H9 (cell line): ENCODE data around the gene PRR33. TPM values are rescaled to one million over a fixed set of nuclear protein-coding genes. Genes with fewer than 3 reads are reported as not detected.

Experiments
- DNase-seq: peaks from one replicate; pipeline ENCODE4 v3.0.0-alpha.2; 2017
- H2AFZ ChIP-seq: one replicate; pipeline ENCODE4 v1.6.1; 2013; ENCODE audit warnings: mild to moderate bottlenecking, low read length, control low read depth, moderate library complexity
- H2AK5ac ChIP-seq: 2 replicates; pipeline ENCODE4 v1.6.1; 2013; ENCODE audit warnings: low read length, control low read depth, mixed read lengths; ENCODE audit not compliant: insufficient read length
- H2BK120ac ChIP-seq: one replicate; pipeline ENCODE4 v1.6.1; 2013; ENCODE audit warnings: low read depth, mild to moderate bottlenecking, low read length, control low read depth, inconsistent platforms; ENCODE audit not compliant: poor library complexity, severe bottlenecking
- H2BK12ac ChIP-seq: 2 replicates; pipeline ENCODE4 v1.6.1; 2013; ENCODE audit warnings: low read length, control low read depth, mixed read lengths, low read depth; ENCODE audit not compliant: insufficient read length
- H2BK15ac ChIP-seq: 2 replicates; pipeline ENCODE4 v1.6.1; 2013; ENCODE audit warnings: low read depth, low read length, control low read depth
- H2BK20ac ChIP-seq: one replicate; pipeline ENCODE4 v1.6.1; 2013; ENCODE audit warnings: low read depth, mild to moderate bottlenecking, low read length, control low read depth, inconsistent platforms; ENCODE audit not compliant: poor library complexity, severe bottlenecking
- H2BK5ac ChIP-seq: 2 replicates; pipeline ENCODE4 v1.6.1; 2013; ENCODE audit warnings: low read length, control low read depth, mixed read lengths; ENCODE audit not compliant: insufficient read length
- H3K14ac ChIP-seq: 2 replicates; pipeline ENCODE4 v1.6.1; 2013; ENCODE audit warnings: low read length, control low read depth; ENCODE audit not compliant: insufficient read depth
- H3K18ac ChIP-seq: 2 replicates; pipeline ENCODE4 v1.6.1; 2013; ENCODE audit warnings: low read depth, mild to moderate bottlenecking, mixed read lengths, low read length, control low read depth; ENCODE audit not compliant: insufficient read length
- H3K23ac ChIP-seq: 2 replicates; pipeline ENCODE4 v1.6.1; 2013; ENCODE audit warnings: low read length, control low read depth, mixed read lengths, low read depth; ENCODE audit not compliant: insufficient read length
- H3K23me2 ChIP-seq: 2 replicates; pipeline ENCODE4 v1.6.1; 2013; ENCODE audit warnings: low read depth, mild to moderate bottlenecking, mixed read lengths, low read length, control low read depth; ENCODE audit not compliant: insufficient read length, poor library complexity, severe bottlenecking
- H3K27ac ChIP-seq: 2 replicates; pipeline ENCODE4 v1.5.1; 2013; ENCODE audit warnings: low read length, control low read depth, mixed read lengths, low read depth; ENCODE audit not compliant: insufficient read length
- H3K27me3 ChIP-seq: 2 replicates; pipeline ENCODE4 v1.6.1; 2013; ENCODE audit warnings: low read length, control low read depth, inconsistent platforms; ENCODE audit not compliant: insufficient read depth
- H3K4ac ChIP-seq: 2 replicates; pipeline ENCODE4 v1.6.1; 2013; ENCODE audit warnings: low read depth, mild to moderate bottlenecking, control low read depth, inconsistent platforms, low read length, moderate library complexity
- H3K4me1 ChIP-seq: 2 replicates; pipeline ENCODE4 v1.6.1; 2013; ENCODE audit warnings: low read length, control low read depth, inconsistent platforms; ENCODE audit not compliant: insufficient read depth
- H3K4me2 ChIP-seq: 2 replicates; pipeline ENCODE4 v1.6.1; 2013; ENCODE audit warnings: low read length, control low read depth, mixed read lengths; ENCODE audit not compliant: insufficient read length, insufficient read depth
- H3K56ac ChIP-seq: 2 replicates; pipeline ENCODE4 v1.6.1; 2013; ENCODE audit warnings: low read depth, mild to moderate bottlenecking, mixed read lengths, low read length, control low read depth; ENCODE audit not compliant: insufficient read length
- H3K79me1 ChIP-seq: 2 replicates; pipeline ENCODE4 v1.6.1; 2013; ENCODE audit warnings: low read depth, mild to moderate bottlenecking, moderate library complexity, low read length, control low read depth, inconsistent platforms; ENCODE audit not compliant: insufficient read depth, poor library complexity, severe bottlenecking
- H3K79me2 ChIP-seq: 2 replicates; pipeline ENCODE4 v1.6.1; 2013; ENCODE audit warnings: low read length, control low read depth, inconsistent platforms; ENCODE audit not compliant: insufficient read depth
- H3K9ac ChIP-seq: 2 replicates; pipeline ENCODE4 v1.6.1; 2013; ENCODE audit warnings: low read length, control low read depth, mixed read lengths; ENCODE audit not compliant: insufficient read length; ENCODE audit errors: extremely low read depth
- H3K9me3 ChIP-seq: one replicate; pipeline ENCODE4 v1.6.1; 2013; ENCODE audit warnings: low read depth, low read length, inconsistent platforms; ENCODE audit not compliant: control insufficient read depth
- H3T11ph ChIP-seq: one replicate; pipeline ENCODE4 v1.6.1; 2013; ENCODE audit warnings: mild to moderate bottlenecking, low read length, control low read depth, inconsistent platforms
- H4K20me1 ChIP-seq: one replicate; pipeline ENCODE4 v1.6.1; 2013; ENCODE audit not compliant: control insufficient read depth, insufficient read length, insufficient read depth
- H4K5ac ChIP-seq: 2 replicates; pipeline ENCODE4 v1.6.1; 2013; ENCODE audit warnings: low read depth, mild to moderate bottlenecking, mixed read lengths, low read length, control low read depth; ENCODE audit not compliant: insufficient read length
- H4K8ac ChIP-seq: replicated peaks from 2 replicates; pipeline ENCODE4 v1.6.1; 2013; ENCODE audit warnings: low read length, control low read depth, mixed read lengths, low read depth; ENCODE audit not compliant: insufficient read length
- H4K91ac ChIP-seq: 2 replicates; pipeline ENCODE4 v1.6.1; 2013; ENCODE audit warnings: low read depth, mild to moderate bottlenecking, moderate library complexity, mixed read lengths, low read length, control low read depth; ENCODE audit not compliant: insufficient read length
- H3K27ac Mint-ChIP-seq, 3 experiments: 2 replicates in 2 of 3; 3 replicates in 1 of 3; pipeline ENCODE4 v1.8.0; 2020 to 2021; ENCODE audit warnings: mixed read lengths in 3 of 3, mild to moderate bottlenecking in 1 of 3, moderate library complexity in 1 of 3
- H3K27me3 Mint-ChIP-seq: 2 replicates; pipeline ENCODE4 v1.8.0; 2021; ENCODE audit warnings: low read depth, mild to moderate bottlenecking, moderate library complexity, mixed read lengths
- H3K36me3 Mint-ChIP-seq, 3 experiments: 2 replicates in 2 of 3; 3 replicates in 1 of 3; pipeline ENCODE4 v1.8.0; 2020 to 2021; ENCODE audit warnings: low read depth in 3 of 3, mixed read lengths in 3 of 3; ENCODE audit not compliant: insufficient read depth in 1 of 3
- H3K4me1 Mint-ChIP-seq, 2 experiments: 2 replicates each; pipeline ENCODE4 v1.8.0; 2020; ENCODE audit warnings: mixed read lengths in 2 of 2
- H3K4me3 Mint-ChIP-seq, 2 experiments: 2 replicates in 1 of 2; 3 replicates in 1 of 2; pipeline ENCODE4 v1.8.0; 2020 to 2021; ENCODE audit warnings: mild to moderate bottlenecking in 2 of 2, mixed read lengths in 2 of 2, moderate library complexity in 1 of 2
- H3K9me3 Mint-ChIP-seq, 2 experiments: 2 replicates in 1 of 2; 3 replicates in 1 of 2; pipeline ENCODE4 v1.8.0; 2020; ENCODE audit warnings: mild to moderate bottlenecking in 2 of 2, mixed read lengths in 2 of 2, moderate library complexity in 1 of 2
- CTCF ChIP-seq: fragments of 200-600 bp; sonication (generic); conservative IDR thresholded peaks from 3 replicates; pipeline ENCODE4 v1.8.0; 2021; ENCODE audit warnings: antibody characterized with exemption, mild to moderate bottlenecking
- WGBS: extraction: QIAGEN DNeasy Blood & Tissue Kit; methylation state at CpG from one replicate; pipeline ENCODE4 v1.1.7; 2013; ENCODE audit warnings: missing lambda C conversion rate, low lambda C conversion rate, mixed read lengths; ENCODE audit not compliant: insufficient read length; ENCODE audit errors: extremely low coverage; 5-methylcytosine and 5-hydroxymethylcytosine counted together
- total RNA-seq: library from RNA; stranded (reverse); gene quantifications from 2 replicates; pipeline ENCODE4 v1.2.1, GENCODE V29; 2021

The PRR33 gene
- total RNA-seq, 1 experiment from 2014 or later: not detected

GRCh38 chr11:1935156-1936071 is 43.7 kb upstream of the PRR33 start:
- Histone ChIP-seq H2BK5ac (no peak overlapping the region), H3K79me1 (no peaks in the 10 kb centered on the region), H3K23ac (no peak overlapping the region), H3T11ph (no peak overlapping the region), H3K9me3 (no peaks in the 10 kb centered on the region), H3K4me2 (no peak overlapping the region), H2AFZ (no peak overlapping the region), H3K4ac (no peak overlapping the region), H4K8ac (no peak overlapping the region), H3K56ac (no peak overlapping the region), H4K5ac (no peak overlapping the region), H4K91ac (no peak overlapping the region), H2BK15ac (no peak overlapping the region), H3K18ac (no peak overlapping the region), H3K9ac (no peak overlapping the region), H3K79me2 (no peaks in the 10 kb centered on the region), H3K27me3 (no peaks in the 10 kb centered on the region), H3K4me1 (no peaks in the 10 kb centered on the region), H3K14ac (no peak overlapping the region; the same call in 1 of the 2 replicates), H2BK120ac (no peak overlapping the region), H4K20me1 (no peaks in the 10 kb centered on the region), H2AK5ac (no peak overlapping the region), H3K27ac (no peak overlapping the region), H2BK12ac (no peak overlapping the region), H2BK20ac (no peak overlapping the region), H3K23me2 (peaks cover 3% of the 10 kb centered on the region)
- no peak for DNase-seq
- no peak overlapping the region for H3K4me3 Mint-ChIP-seq
- no peaks in the 10 kb centered on the region; a peak in 1 of 5 replicates for H3K9me3 Mint-ChIP-seq
- H3K4me1 Mint-ChIP-seq: peaks cover 0 to 9% of the 10 kb centered on the region in 2 experiments; a peak in 2 of 4 replicates
- TF ChIP-seq CTCF: no peak
- no peaks in the 10 kb centered on the region for H3K36me3 Mint-ChIP-seq
- H3K27ac Mint-ChIP-seq: no peak overlapping the region
- WGBS: no CpG with 5 or more reads among the region's 33 CpGs
- H3K27me3 Mint-ChIP-seq: peaks cover 20% of the 10 kb centered on the region
